Measurements from ENCODE around the gene LAMA4.

- TF ChIP-seq CTCF (IDR thresholded peaks at IDR 0.05) (no peak), POLR2AphosphoS5 (IDR thresholded peaks at IDR 0.05) (no peak), POLR2A (IDR thresholded peaks at IDR 0.05) (no peak)
Observed at GRCh38 chr6:112298816-112299281, 44.5 kb upstream of the LAMA4 start.
